Activated CD8-positive, alpha-beta memory T cell treated with anti-CD3 and anti-CD28 coated beads, Interleukin-2, amount 50 U/mL, for 48 hours (primary cell): ENCODE results near the gene PDE6A.

ENCODE experiments used
- DNase-seq: peaks from one replicate; pipeline ENCODE4 v3.0.0-alpha.2; 2020

PDE6A gene

DNA sequence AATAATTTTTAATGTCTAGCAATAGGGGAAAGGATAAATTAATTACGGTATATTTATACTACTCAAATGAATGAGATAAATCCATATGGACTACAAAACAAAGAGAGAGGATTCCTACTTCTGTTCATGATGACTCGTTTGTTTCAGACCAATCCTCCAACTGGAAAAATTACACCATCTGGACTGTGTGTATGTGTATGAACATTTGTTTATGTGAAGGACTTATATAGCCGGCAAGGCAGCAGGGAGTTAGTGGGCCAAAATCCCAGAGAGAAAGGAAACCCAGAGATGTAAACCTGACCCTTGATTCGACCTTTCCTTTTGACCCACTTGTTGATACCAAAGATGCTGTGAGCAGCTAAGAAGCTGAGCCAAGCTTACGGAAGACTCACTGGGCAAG is 20.1 kb downstream of the PDE6A start:
- no peak for DNase-seq

DNA sequence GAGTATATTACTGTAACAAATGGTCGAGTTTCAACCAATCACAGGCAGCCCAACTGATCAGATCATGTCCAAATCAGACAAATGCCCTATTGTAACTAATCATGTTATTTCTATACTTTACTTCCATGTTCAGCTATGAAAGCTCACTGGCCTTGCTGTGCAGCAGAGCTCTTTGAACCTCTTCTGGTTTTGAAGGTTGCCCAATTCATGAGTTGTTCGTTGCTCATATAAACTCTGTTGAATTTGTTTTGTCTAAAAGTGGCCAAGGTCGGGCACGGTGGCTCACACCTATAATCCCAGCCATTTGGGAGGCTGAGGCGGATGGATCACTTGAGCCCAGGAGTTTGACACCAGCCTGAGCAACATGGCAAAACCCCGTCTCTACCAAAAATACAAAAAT is 21.6 kb downstream of the PDE6A start:
- no peak for DNase-seq

DNA sequence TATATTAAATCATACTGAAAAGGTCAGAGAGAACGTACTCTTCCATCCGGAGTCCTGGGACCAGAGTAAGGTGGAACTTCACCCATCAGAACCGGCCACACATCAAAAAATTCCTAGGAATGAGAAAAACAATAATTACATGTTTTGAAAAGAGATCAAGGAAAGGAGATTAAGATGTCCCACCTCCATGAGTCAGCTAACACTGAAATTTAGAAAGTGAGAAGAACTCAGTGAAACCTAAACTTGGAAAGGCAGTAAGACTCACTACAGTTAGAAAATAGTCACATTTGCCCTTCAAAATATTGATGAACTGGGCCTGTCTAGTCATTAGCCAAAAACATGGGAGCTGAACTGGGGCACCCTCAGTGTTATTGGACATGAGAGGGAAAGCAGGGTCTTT is 23.0 kb downstream of the PDE6A start:
- DNase-seq = no peak

DNA sequence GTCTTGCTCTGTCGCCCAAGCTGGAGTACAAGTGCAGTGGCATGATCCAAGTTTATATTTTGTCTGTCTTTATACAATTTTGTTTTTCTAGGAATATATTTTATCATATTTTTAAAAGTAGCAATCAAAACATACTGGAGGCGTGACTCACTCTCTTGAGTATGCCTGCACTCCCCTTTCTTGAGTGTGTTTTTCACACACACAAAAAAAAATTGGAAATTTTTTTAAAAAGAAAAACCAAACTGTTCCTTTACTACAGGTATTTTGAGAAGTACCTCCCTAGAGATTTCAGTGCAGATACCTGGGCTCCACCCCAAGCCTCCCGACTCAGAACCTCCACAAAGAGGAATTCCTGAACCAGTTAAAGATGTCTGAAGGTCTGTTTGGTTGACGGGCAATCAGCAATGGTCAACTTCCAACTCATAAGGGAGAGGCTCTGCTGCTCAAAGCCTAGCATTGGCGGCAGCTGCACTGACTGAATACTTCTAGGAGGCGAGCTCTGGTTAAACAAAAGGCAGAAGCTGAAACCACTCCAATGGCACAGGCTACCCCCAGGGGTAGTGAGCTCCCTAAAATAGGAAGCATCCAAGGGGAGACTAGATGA is 27.4 kb downstream of the PDE6A start:
- no peak for DNase-seq

DNA sequence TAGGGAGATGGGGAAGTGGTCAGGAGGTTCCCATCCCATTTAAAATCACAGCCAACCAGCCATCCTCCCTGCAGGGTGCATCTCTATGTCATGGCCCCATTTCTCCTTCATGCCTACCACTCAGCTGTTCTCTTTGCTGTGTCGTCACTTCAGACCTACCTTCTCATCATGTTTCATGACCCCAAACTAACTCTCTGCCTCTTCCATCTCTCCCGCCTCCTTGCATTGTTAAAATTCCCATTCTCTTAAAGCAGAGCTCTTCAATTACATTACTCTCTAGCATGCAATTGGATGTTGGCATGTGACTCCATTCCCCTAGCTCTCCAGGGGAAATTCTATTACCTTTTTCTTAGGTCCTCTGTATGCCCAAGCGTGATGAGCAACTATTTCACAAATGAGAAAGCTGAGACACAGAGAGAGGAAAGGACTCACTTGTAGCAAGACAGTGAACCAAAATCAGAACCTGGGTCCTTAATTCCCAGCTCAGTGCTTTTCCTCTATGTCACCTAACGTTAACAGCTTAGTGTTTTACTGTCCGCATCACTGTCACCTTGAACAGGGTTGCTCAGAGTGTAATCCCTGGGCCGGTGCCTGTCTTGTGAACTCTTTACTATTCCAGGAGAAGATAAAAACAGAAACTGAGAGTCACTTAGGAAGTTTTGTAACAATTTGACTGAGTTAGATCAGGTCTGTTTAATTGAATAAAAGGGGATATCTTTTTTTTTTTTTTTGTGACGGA is 28.1 kb downstream of the PDE6A start:
- DNase-seq = no peak

DNA sequence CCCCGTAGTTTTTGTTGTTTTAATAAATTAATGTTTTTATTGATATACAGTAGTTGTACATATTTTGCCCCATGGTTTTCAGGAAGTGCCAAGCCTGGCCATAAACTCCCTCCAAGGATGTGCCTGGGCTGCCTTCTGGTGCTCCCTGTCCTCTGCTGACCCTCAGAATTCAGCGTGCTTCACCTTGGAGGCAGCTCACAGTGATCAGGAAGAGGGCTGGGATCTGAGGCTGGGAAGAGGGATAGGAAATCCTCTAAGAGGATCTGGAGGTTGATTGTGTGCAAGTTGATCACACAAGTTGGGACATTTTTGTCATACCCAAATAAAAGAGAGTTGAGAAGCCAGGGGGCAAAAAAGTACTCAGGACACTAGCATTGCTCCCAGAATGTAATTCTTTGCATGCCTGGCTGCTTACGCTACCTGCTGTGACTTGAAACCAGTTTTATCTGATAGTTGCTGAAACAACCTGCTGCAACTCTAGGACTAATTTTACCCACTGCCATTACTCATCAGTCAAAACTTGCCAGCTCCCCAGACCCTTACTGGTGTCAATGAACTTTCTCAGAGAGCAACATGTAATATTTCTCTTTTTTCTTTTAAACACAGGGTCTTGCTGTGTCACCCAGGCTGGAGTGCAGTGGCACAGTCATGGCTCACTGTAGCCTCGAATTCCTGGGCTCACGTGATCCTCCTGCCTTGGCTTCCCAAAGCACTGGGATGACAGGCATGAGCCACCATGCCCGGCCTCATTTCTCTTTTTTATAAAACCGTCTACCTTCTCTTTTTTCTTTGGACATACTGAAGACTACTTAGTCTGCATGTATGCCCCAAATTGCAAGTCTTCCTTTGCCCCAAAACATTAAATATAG is 29.0 kb downstream of the PDE6A start:
- DNase-seq = no peak

DNA sequence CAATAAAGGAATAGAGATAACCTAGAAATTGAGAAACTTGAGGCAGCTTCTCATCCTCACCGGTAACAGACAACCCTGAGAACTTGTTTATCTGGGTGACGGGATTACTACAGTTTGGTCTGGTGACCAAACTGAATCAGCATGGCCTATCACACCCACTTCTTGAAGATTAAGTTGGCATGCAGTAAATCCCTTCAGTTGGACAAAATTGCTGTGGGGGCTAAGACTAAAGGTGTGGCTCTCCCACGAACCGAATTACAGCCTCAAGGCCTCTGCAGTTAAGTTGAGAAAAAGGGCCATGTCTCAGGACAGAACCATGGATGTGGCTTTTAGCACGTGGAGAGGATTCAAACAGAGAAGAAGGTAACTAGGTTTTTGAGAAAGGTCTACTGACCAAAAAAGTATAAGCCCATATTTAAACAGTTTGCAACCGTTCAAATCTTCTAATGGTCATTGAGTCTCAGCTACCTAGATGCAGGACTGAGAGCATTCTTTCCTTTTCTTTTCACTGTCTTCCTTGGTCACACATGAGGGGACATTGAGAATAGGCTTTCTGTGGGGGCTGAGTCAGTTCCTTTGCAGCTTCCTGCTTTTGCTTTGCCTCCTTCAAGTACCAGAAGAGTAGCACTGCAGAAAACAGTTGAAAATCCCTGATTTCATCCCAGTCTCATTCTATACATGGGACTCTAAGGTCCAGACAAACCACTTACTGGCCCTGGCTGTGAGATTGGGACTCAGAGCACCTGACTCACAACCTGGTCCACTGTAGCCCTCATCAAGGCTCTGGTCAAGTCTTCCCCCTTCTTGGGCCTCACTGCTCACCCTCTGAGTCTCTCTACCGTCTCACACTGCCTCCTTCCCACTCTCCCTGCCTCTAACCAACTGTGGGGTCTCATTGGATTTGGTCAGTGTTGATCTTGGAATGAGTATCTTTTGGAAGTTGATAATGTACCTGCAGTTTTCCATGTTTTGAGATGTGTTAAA is 30.9 kb downstream of the PDE6A start:
- DNase-seq = no peak

DNA sequence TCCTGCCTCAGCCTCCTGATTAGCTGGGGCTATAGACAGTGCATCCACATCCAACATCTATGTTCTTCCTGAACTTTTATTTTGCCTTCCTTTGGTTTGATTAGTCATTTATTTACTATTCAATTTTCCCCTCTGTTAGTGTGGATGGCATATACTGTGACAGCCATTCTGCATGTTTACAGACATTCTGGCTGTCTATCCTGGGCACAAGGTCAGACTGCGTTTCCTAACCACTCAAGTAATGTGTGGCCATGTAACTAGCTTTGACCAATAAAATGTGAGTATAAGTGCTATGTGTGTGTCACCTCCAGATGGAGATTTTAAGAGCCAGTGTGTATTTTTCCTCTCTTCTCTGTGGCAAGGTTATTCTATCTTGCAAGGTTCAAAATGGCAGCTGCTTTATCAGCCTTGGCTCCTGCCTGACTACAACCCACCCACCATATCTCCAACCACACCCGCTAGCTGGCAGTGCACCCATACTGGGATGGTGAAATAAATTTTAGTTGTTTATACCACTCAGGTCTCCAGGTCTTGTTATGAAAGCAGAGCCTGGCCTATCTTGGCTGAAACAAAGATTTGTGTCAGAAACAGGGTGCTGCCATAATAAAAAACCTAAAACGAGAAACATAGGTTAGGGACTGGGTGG is 32.2 kb downstream of the PDE6A start:
- DNase-seq = no peak

DNA sequence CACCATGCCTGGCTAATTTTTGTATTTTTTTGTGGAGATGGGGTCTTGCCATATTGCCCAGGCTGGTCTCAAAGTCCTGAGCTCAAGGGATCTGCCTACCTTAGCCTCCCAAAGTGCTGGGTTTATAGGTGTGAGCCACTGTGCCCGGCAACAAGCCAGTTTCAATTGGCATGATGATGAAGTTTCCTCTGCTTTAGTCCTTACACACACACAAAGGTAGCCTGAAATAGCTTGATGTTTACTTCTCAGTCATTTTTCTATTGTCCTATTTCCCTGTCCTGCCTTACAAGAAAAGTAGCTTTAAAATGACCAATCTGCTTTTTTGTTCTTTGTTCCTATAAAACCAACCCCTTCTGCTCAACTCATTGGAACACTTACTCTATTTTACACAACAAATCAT is 33.6 kb downstream of the PDE6A start:
- DNase-seq = no peak

DNA sequence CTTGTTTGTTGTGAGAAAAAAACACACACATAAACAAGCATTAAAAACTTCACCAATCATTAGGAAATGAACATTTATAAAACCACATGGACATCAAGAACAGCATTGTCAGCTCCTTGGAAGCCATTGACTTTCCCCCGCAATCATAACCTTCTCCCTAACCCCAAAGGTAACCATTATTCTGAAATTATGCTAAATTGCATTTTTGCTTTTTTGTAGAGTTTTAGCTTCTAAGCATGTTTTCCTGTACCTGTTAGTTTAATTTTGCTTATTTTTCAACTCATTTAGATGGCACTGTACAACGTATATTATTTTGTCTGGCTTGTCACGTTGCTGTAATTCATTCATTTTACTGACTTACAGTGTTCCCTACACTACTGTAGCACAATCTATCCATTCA is 36.8 kb downstream of the PDE6A start:
- no peak for DNase-seq

DNA sequence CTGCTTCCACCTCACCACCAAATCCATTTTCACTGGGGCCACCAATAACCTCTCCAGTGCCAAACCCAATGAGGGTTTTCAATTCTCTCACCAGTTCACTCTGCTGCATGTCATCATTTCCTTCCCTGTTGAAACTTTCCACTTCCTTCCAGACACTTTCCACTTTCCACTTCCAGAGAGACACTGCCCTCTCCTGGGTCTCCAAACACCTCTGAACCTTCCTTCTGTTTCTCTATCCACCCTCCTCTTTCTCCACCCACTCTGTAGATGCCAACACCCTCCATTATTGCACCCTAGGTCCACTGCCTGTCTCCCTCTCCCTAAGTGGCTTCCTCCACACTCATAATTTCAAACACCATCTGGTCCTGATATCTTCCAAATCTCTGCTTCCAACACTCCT is 39.6 kb downstream of the PDE6A start:
- DNase-seq = no peak

DNA sequence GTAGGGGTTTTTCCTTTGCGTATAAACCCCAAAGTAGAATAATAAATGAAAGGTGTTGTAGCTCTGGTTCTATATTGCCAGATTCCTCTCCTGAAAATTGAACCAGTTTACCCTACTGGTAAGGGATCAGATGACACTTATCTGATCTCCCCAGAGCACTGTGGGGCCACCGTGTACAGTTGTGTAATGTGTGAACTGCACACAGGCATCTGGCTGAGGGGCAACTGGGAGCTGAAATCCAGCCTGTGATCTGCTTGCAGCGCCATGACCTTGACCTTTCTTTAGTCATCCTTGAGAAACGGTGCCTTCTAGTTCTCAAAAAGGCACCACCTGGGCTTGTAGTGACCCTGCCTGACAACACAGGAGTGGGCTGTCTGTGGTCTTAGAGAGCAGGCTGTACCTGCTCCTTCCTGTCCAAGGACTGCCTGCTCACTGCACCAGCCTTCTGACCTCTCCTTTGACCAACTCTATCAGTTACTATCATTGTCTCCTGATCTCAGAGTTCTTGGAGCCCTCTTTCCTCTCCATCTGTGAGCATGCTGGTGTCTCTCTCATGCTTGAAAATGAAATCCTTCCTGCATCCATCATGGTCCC is 40.2 kb downstream of the PDE6A start:
- no peak for DNase-seq

DNA sequence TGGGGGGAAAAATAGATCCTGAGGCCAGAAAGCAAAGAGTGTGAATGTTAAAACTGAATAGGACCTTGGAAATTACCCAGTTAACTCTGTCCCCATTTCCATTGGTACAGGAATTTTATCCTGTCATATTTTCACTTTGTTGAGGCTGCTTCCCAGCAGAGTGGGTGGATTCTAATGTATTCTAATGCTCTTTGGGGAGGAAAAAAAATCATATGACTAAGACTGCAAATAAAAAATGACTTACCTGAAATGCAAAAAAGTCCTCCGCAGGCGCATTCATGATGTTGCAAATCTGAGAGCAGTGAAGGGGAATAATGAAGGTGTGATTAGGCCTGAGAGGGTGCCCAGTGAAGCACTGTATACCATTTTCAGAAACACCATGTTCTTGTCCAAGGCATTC is 41.2 kb downstream of the PDE6A start:
- DNase-seq = no peak

DNA sequence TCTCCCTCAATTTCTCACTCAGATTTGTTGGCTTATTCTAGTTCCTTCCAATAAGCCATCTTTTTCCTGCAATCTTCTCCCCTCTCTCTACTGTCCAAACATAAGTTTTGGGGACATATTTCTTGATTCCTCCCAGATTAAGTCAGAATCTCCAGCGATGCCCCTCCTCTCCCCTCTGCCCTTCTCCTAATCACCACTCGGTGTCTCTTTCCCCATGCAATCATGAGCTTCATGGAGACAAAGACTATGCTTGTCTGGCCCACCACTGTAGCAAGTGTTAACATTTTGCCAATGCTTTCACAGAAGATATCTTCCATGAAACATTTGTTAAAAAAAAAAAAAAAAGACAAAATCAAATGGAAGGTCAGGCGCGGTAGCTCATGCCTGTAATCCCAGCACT is 42.4 kb downstream of the PDE6A start:
- DNase-seq = no peak

DNA sequence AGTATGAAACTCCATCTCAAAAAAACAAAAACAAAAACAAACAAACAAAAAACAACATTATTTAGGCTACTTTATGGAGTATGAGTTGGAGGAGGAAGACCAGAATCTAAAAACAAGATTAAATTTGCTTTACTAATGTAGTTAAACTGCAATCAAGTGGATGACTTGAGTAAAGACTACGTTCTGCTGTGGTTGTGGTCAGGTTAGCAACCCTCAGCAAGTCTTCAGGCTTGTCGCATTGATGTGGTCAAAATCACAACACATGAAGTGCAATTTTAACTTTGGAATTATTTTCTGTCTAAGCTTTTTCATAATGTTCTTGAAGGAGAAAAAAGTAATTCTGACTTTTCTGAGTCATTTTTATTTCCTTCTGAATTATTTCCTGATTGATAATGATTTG is 43.1 kb downstream of the PDE6A start:
- DNase-seq = no peak

DNA sequence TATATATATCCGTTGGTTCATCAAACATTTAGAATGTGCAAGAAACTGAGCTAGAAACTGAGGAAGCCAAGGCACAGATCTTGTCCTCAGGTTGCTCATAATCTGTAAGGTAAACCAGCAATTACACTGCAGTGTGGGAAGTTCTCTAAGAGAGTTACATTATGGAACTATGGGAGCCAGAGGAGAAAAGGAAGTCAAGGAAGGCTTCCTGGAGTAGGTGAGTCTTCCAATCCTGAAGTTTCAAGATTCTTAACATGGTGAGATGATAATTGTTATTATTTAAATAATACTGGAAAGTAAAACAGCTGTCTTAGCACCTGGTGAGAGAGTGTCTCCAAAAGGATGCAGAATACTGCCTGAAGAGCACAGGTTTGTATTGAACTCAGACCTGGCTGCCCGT is 44.2 kb downstream of the PDE6A start:
- no peak for DNase-seq

DNA sequence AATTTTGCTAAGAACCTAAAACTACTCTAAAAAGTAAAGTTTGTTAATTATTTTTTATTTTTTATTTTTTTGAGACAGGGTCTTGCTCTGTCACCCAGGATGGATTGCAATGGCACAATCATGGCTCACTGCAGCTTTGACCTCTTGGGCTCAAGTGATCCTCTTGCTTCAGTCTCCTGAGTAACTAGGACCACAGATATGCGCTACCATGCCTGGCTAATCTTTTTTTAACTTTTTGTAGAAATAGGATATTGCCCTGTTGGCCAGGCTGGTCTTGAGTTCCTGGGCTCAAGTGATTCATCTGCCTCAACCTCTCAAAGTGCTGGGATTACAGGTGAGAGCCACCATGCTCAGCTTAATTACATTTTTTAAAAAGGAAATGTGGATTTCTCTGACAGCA is 45.8 kb downstream of the PDE6A start:
- no peak for DNase-seq

DNA sequence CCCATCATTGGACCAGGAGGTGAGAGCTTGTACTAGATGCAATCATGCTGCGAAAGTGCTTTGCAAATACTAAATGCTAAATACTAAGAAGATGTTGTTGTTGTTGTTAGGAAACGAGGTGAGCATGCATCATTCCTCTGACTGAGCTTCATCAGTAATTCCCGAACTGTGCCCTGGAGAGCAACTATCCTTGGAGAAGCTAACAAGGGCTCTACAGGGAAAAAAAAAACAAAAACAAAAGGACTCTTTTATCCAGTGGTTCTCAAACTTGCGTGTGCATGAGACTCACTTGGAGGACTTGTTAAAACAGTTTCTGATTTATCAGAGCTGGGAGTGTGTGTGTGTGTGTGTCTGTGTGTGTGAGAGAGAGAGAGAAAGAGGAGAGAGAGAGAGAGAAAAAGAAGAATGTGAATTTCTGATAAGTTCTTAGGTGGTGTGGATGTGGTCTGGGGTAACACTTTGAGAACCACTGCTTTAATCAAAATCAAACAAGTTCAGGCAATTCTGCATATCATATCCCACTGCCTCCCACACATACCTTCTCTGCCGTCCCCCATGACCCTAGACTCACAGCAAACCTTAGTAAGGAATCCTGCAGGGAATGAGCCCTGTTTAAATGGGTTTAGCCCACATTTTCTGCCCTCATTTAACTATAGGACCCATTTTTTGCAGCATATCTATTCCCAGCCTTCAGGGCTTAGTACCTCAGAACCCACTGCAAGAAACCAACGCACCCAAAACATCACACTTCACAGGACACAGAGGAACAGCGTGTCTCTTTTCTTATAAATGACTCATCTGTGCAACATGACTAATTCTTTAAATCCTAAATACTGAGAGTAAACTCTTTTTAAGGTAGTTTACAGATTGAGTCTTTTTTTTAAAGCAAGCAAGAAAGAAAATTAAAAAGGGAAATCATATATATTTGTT is 48.9 kb downstream of the PDE6A start:
- DNase-seq = no peak

DNA sequence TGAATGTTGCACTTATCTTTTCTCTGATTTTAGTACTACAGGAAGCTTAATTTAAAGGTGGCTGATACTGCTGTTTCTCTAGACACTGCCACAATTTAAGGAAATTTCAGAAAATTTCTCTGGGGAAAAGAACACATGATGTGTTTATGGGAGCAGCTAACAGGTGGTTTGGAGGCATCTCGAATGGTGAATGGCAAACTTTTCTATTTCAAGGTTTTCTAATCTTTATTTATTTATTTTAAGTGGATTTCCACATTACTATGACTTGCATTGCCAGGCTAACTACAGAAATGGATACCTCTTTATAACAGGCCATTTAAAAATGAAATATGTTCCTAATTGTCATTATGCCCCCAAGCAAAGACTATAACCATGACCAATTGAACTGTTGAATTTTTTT is 50.4 kb downstream of the PDE6A start:
- no peak for DNase-seq

DNA sequence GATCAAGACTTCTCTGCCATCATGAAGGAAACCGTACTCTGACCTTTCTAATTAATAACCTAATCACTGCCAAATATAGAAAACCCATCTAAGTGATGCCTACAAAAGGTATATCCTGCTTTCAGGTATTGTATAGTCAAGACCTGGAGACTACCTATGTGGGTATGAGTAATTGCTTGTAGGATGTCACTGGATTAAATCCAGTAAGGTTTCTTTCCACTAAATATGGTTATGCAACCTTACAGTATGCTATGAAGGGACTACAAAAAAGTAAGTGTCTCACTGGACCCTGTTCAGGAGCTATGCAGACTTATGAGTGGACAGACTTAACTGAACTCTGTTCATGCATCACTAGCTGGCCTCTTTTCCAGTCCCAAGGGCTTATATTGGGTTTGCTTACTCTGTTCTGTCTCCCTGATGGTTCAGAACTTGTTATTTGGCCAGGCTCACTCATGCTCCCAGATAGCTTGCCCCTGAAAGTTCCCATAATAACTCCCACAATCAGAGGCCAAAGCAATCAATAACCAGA is 51.1 kb downstream of the PDE6A start:
- DNase-seq = no peak
